SK-N-MC (cell line): Measurements from ENCODE around the gene MPHOSPH10.

Source experiments
- DNase-seq: peaks from one replicate; pipeline ENCODE4 v3.0.0-alpha.2; 2011; ENCODE audit warnings: low read depth, low spot score
- H3K27ac ChIP-seq: fragments of 200-600 bp; sonication (generic); 2 replicates; pipeline ENCODE4 v1.5.1; 2016; ENCODE audit warnings: mixed run types
- H3K36me3 ChIP-seq: fragments of 200-600 bp; sonication (generic); 2 replicates; pipeline ENCODE4 v1.6.1; 2017; ENCODE audit warnings: antibody characterized with exemption, low read length, mixed read lengths; ENCODE audit not compliant: insufficient read depth
- H3K4me3 ChIP-seq: fragments of 200-600 bp; sonication (generic); 2 replicates; pipeline ENCODE4 v1.5.1; 2016
- H3K9ac ChIP-seq: fragments of 200-600 bp; sonication (generic); 2 replicates; pipeline ENCODE4 v1.8.0; 2017; ENCODE audit warnings: mixed run types, mixed read lengths; ENCODE audit not compliant: insufficient read length
- H3K9me3 ChIP-seq: fragments of 200-600 bp; sonication (generic); 2 replicates; pipeline ENCODE4 v1.6.1; 2017; ENCODE audit warnings: low read depth, mild to moderate bottlenecking, antibody characterized with exemption, low read length, moderate library complexity, mixed read lengths
- EZH2 ChIP-seq: fragments of 200-600 bp; sonication (generic); IDR thresholded peaks from one replicate; pipeline ENCODE4 v1.6.1; 2017; ENCODE audit warnings: antibody characterized with exemption
- FOXP2 ChIP-seq: optimal IDR thresholded peaks from 2 replicates; pipeline ENCODE3; 2011; ENCODE audit warnings: mild to moderate bottlenecking, moderate library complexity; ENCODE audit not compliant: insufficient read depth; ENCODE audit errors: extremely low read length, control extremely low read depth
- POLR2AphosphoS5 ChIP-seq: IDR thresholded peaks from 2 replicates; pipeline ENCODE4 v1.6.1; 2012; ENCODE audit warnings: mild to moderate bottlenecking, low read depth, low read length, borderline replicate concordance

Gene MPHOSPH10

DNA sequence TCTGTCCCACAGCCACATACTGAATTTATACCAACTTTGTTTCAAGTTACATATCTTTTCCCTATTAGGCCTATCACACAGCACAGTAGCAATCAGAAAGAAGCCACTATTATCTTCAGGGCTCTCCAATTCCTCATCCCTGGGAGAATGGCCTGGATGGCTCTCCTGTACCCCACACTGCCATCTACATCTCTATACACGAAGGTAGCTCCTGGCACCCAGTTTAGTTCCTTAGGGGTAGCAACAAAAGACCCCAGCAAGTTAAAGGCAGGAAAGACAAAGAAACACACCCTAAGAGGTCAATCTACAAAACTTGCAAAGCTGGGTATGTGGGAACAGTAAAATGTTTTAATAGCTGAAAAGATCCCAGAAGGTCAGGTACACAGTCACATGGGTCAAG lies 56.5 kb downstream of the MPHOSPH10 start:
- H3K9ac ChIP-seq: no peak overlapping the region
- no peaks in the 10 kb centered on the region for H3K36me3 ChIP-seq
- H3K27ac ChIP-seq: no peak overlapping the region
- no peak for DNase-seq
- no peak for TF ChIP-seq POLR2AphosphoS5
- no peak for TF ChIP-seq FOXP2
- TF ChIP-seq EZH2: no peak
- H3K9me3 ChIP-seq: no peaks in the 10 kb centered on the region
- no peak overlapping the region for H3K4me3 ChIP-seq

DNA sequence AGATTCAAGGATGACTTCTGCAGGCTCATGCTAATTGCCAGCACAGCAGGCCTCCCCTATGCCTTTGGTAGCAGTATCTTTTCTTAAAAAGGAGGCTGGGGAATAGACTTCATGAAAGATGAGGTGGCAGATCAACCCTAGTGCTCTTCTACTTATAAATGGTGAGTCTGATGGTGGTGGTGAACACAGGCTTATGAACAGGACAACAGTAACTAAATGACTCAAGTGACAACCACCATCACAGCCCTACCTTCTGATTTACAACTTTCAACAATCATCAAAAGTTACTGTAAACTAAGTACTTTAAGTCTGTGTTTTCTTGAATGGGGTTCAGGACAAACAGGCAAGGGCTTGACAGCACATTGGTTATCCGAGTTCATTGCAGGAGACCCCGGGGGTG lies 57.2 kb downstream of the MPHOSPH10 start:
- Histone ChIP-seq H3K36me3 (no peaks in the 10 kb centered on the region), H3K9me3 (no peaks in the 10 kb centered on the region), H3K4me3 (no peak overlapping the region), H3K9ac (no peak overlapping the region), H3K27ac (no peak overlapping the region)
- no peak for DNase-seq
- TF ChIP-seq POLR2AphosphoS5: no peak

- no peaks in the 10 kb centered on the region for H3K9me3 ChIP-seq
- no peak overlapping the region for H3K9ac ChIP-seq
- no peak overlapping the region for H3K27ac ChIP-seq
- no peak for DNase-seq
- H3K4me3 ChIP-seq: no peak overlapping the region
- no peaks in the 10 kb centered on the region for H3K36me3 ChIP-seq
- TF ChIP-seq POLR2AphosphoS5 (no peak), FOXP2 (no peak), EZH2 (no peak)
These were observed 60.5 kb downstream of the MPHOSPH10 start for GRCh38 chr2:71190656-71191569.

DNA sequence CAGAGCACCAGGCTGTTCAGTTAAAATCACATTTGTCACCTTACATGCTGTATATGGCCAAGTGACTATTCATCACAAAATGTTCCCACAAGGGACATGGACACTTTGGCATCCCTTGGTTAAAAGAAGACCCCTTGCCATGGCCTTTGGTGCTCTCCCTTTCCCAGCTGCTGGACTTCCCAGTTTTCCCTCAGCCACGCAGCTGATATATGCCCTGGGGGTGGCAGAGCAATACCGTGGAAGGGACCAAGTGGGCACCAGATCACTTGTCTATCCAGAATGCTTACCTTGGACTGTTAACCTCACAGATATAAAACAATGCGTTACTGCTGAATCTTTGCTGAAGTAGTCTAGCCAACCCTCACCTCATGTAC lies 61.1 kb downstream of the MPHOSPH10 start:
- Histone ChIP-seq H3K27ac (no peak overlapping the region), H3K9me3 (no peaks in the 10 kb centered on the region), H3K9ac (no peak overlapping the region), H3K4me3 (no peak overlapping the region), H3K36me3 (no peaks in the 10 kb centered on the region)
- TF ChIP-seq FOXP2 (no peak), POLR2AphosphoS5 (no peak)
- no peak for DNase-seq
